HL-60 (cell line): ENCODE measurements around the gene RFX1.
"Not testable (repeated sequence)": the region's sequence is repeated elsewhere in the genome, so short reads cannot be mapped to it uniquely, and the experiment has no call there.

Experiments used
- POLR2AphosphoS5 ChIP-seq: IDR thresholded peaks from 2 replicates; pipeline ENCODE4 v1.6.1; 2012; ENCODE audit warnings: low read depth
- TF ChIP-seq, protein P1 (sequence below): IDR thresholded peaks from one replicate; pipeline ENCODE4 v1.5.1; 2011; ENCODE audit warnings: low read length, control low read depth, inconsistent platforms; ENCODE audit not compliant: insufficient read depth

DNA sequence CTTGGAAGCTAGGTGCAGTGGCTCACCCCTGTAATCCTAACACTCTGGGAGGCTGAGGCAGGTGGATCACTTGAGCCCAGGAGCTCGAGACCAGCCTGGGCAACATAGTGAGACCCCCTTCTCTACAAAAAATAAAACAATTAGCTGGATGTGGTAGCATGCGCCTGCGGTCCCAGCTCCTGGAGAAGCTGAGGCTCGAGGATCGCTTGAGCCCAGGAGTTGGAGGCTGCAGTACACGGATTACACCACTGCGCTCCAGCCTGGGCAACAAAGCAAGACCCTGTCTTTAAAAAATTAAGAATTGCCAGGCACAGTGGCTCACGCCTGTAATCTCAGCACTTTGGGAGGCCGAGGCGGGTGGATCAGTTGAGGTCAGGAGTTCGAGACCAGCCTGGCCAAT, 44.8 kb upstream of the RFX1 start:
- TF ChIP-seq, protein P1, sequence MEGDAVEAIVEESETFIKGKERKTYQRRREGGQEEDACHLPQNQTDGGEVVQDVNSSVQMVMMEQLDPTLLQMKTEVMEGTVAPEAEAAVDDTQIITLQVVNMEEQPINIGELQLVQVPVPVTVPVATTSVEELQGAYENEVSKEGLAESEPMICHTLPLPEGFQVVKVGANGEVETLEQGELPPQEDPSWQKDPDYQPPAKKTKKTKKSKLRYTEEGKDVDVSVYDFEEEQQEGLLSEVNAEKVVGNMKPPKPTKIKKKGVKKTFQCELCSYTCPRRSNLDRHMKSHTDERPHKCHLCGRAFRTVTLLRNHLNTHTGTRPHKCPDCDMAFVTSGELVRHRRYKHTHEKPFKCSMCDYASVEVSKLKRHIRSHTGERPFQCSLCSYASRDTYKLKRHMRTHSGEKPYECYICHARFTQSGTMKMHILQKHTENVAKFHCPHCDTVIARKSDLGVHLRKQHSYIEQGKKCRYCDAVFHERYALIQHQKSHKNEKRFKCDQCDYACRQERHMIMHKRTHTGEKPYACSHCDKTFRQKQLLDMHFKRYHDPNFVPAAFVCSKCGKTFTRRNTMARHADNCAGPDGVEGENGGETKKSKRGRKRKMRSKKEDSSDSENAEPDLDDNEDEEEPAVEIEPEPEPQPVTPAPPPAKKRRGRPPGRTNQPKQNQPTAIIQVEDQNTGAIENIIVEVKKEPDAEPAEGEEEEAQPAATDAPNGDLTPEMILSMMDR = not testable (repeated sequence)
- not testable (repeated sequence) for TF ChIP-seq POLR2AphosphoS5
